HepG2 (cell line): ENCODE data around the gene CBLN3. TPM values are rescaled to one million over a fixed set of nuclear protein-coding genes. Genes with fewer than 3 reads are reported as not detected.

Source experiments
- AHR ChIP-seq: IDR thresholded peaks from 2 replicates; pipeline ENCODE4 v1.6.1; 2018; ENCODE audit warnings: missing genetic modification reagents, missing compliant biosample characterization
- ATF7-NPFF ChIP-seq: sonication (generic); formaldehyde crosslinking; IDR thresholded peaks from 2 replicates; pipeline ENCODE4 v1.8.1; 2023; ENCODE audit warnings: mild to moderate bottlenecking, low read depth, missing genetic modification reagents, moderate library complexity
- ATM ChIP-seq: fragments of 450-650 bp; IDR thresholded peaks from 2 replicates; pipeline ENCODE4 v1.7.1; 2017; ENCODE audit warnings: mild to moderate bottlenecking, borderline replicate concordance
- EED ChIP-seq: sonication (generic); formaldehyde crosslinking; IDR thresholded peaks from 2 replicates; pipeline ENCODE4 v1.5.0; 2020; ENCODE audit warnings: mild to moderate bottlenecking, missing genetic modification reagents
- HMG20A ChIP-seq: IDR thresholded peaks from 2 replicates; pipeline ENCODE4 v1.6.1; 2016; ENCODE audit warnings: borderline replicate concordance
- HOXA3 ChIP-seq: sonication (generic); formaldehyde crosslinking; IDR thresholded peaks from 2 replicates; pipeline ENCODE4 v1.5.0; 2020; ENCODE audit warnings: missing genetic modification reagents
- HOXA7 ChIP-seq: sonication (generic); formaldehyde crosslinking; IDR thresholded peaks from 2 replicates; pipeline ENCODE4 v1.8.1; 2022; ENCODE audit warnings: mild to moderate bottlenecking, missing genetic modification reagents, moderate library complexity
- IKZF1 ChIP-seq: fragments of 450-650 bp; IDR thresholded peaks from 2 replicates; pipeline ENCODE4 v1.7.1; 2016
- JDP2 ChIP-seq: sonication (generic); formaldehyde crosslinking; IDR thresholded peaks from 2 replicates; pipeline ENCODE4 v1.8.1; 2022; ENCODE audit warnings: missing genetic modification reagents, borderline replicate concordance
- KLF6 ChIP-seq: IDR thresholded peaks from 2 replicates; pipeline ENCODE4 v1.8.0; 2016; ENCODE audit warnings: missing biosample characterization, missing genetic modification reagents
- MAFG ChIP-seq: sonication (generic); formaldehyde crosslinking; IDR thresholded peaks from 2 replicates; pipeline ENCODE4 v1.5.1; 2020; ENCODE audit warnings: mild to moderate bottlenecking, missing genetic modification reagents
- MAZ ChIP-seq, 2 experiments: sonication (generic) in 1 of 2; formaldehyde crosslinking in 1 of 2; IDR thresholded peaks; 2 replicates each; pipeline versions ENCODE4 v1.5.0 to v1.6.1; 2012 to 2020; ENCODE audit warnings: low read depth in 2 of 2, mild to moderate bottlenecking in 2 of 2, borderline replicate concordance in 1 of 2, improper control_type of control experiment in 1 of 2, low read length in 1 of 2, missing genetic modification reagents in 1 of 2, moderate library complexity in 1 of 2
- MBNL3 ChIP-seq: fragments of 250-450 bp; sonication (Bioruptor Pico); conservative IDR thresholded peaks from 2 replicates; pipeline ENCODE4 v1.8.0; 2022; ENCODE audit warnings: mild to moderate bottlenecking, inconsistent platforms
- NFE2 ChIP-seq: sonication (generic); formaldehyde crosslinking; IDR thresholded peaks from 2 replicates; pipeline ENCODE4 v1.4.0; 2020; ENCODE audit warnings: missing genetic modification reagents
- ONECUT2 ChIP-seq: sonication (generic); formaldehyde crosslinking; IDR thresholded peaks from 2 replicates; pipeline ENCODE4 v1.4.0; 2020; ENCODE audit warnings: missing genetic modification reagents
- PAWR ChIP-seq: sonication (generic); formaldehyde crosslinking; IDR thresholded peaks from 2 replicates; pipeline ENCODE4 v1.4.0; 2020; ENCODE audit warnings: missing genetic modification reagents, mild to moderate bottlenecking, borderline replicate concordance
- SMC3 ChIP-seq: IDR thresholded peaks from 2 replicates; pipeline ENCODE4 v1.6.1; 2011; ENCODE audit warnings: low read length, improper control_type of control experiment
- U2AF1 ChIP-seq: fragments of 200-400 bp; formaldehyde crosslinking; optimal IDR thresholded peaks from 2 replicates; pipeline ENCODE3; 2017; ENCODE audit warnings: mild to moderate bottlenecking, low read depth, low read length
- ZC3H13 ChIP-seq: sonication (generic); formaldehyde crosslinking; IDR thresholded peaks from 2 replicates; pipeline ENCODE4 v1.8.1; 2023; ENCODE audit warnings: mild to moderate bottlenecking, missing genetic modification reagents, moderate library complexity
- ZNF124 ChIP-seq: sonication (generic); formaldehyde crosslinking; IDR thresholded peaks from 2 replicates; pipeline ENCODE4 v1.4.0; 2020; ENCODE audit warnings: missing genetic modification reagents
- ZNF235 ChIP-seq: sonication (generic); formaldehyde crosslinking; IDR thresholded peaks from 2 replicates; pipeline ENCODE4 v1.8.1; 2023; ENCODE audit warnings: mild to moderate bottlenecking, missing genetic modification reagents, borderline replicate concordance
- ZNF674 ChIP-seq: sonication (generic); formaldehyde crosslinking; IDR thresholded peaks from 2 replicates; pipeline ENCODE4 v1.5.0; 2020; ENCODE audit warnings: low read depth, mild to moderate bottlenecking, missing genetic modification reagents
- ZNF792 ChIP-seq: IDR thresholded peaks from 2 replicates; pipeline ENCODE4 v1.6.1; 2016
- ZNF841 ChIP-seq: sonication (generic); formaldehyde crosslinking; IDR thresholded peaks from 2 replicates; pipeline ENCODE4 v1.8.1; 2023; ENCODE audit warnings: missing genetic modification reagents, borderline replicate concordance
- ZSCAN25 ChIP-seq: sonication (generic); formaldehyde crosslinking; IDR thresholded peaks from 2 replicates; pipeline ENCODE4 v1.8.0; 2022; ENCODE audit warnings: mild to moderate bottlenecking, missing genetic modification reagents
- polyA plus RNA-seq, 8 experiments: library from polyadenylated mRNA; depleted of rRNA in 3 of 8; stranded (reverse) in 7 of 8; unstranded in 1 of 8; fragments of >200 nt; fragmentation: Illumina TruSeq in 4 of 8; extraction: Trizol in 4 of 8; gene quantifications; 2 replicates each; pipeline versions ENCODE4 v1.2.1 to v1.2.3, GENCODE V29; 2011 to 2016; ENCODE audit warnings: low read depth in 4 of 8, missing spikeins in 1 of 8, mixed read lengths in 1 of 8; ENCODE audit not compliant: insufficient read depth in 1 of 8
- total RNA-seq, 5 experiments: library from RNA; depleted of rRNA; stranded (reverse); fragments of >200 nt; fragmentation: Illumina TruSeq; extraction: Trizol; gene quantifications; 2 replicates each; pipeline ENCODE4 v1.2.3, GENCODE V29; 2016; ENCODE audit warnings: low read depth in 1 of 5
- TF ChIP-seq, protein P1 (sequence below): sonication (generic); formaldehyde crosslinking; IDR thresholded peaks from 2 replicates; pipeline ENCODE4 v1.5.1; 2020; ENCODE audit warnings: mild to moderate bottlenecking, missing genetic modification reagents, borderline replicate concordance
- TF ChIP-seq, protein P2 (sequence below): sonication (generic); formaldehyde crosslinking; IDR thresholded peaks from 2 replicates; pipeline ENCODE4 v1.5.1; 2020; ENCODE audit warnings: mild to moderate bottlenecking, moderate library complexity, missing genetic modification reagents
- TF ChIP-seq, protein P3 (sequence below): IDR thresholded peaks from 2 replicates; pipeline ENCODE4 v1.6.1; 2016; ENCODE audit warnings: control low read depth

Gene CBLN3
- total and polyA plus RNA-seq, 2 of the 13 experiments (the other 11 are each of a cell fraction or from before 2014, with no cell fraction given) = 0.66 to 0.98 TPM

DNA sequence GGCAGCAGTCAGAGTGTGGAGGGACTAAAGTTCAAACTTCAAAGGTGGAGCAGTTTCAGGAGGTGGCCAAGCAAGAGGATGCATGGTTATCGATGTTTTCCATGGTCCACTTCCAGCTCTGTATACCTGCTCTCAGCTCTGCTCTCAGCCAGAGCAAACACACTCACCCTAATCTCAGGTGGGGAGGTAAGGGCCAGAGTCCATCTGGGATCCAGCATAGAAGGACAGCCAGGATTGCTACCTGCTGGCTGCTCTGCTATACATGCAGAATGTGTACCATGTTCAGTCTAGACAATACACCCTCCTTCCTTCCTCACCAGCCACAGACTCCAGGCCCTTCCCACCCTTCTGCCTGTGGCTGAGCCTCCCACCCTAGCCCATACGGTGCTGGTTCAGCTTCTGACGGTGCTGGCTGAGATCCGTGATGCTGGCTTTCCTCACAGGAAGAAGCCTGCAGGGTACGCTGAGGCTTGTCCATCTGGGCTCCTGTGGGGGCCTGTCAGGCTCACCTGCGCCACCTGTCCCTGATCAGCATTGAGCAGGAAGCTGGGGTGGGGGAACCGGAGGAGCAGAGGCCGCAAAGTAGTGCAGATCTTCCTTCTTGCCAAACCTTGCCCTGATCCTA lies 2.4 kb downstream of the CBLN3 start (continued):
- TF ChIP-seq AHR (no peak; the same call in 1 of the 2 replicates), ZNF792 (peak; percentile 75; the same call in 1 of the 2 replicates), SMC3 (no peak), ATF7-NPFF (CRISPR knock-in tag) (no peak; the same call in 1 of the 2 replicates), NFE2 (no peak), HOXA3 (peak; percentile 78), ATM (no peak), MBNL3 (CRISPR knock-in tag) (no peak), HOXA7 (no peak), JDP2 (CRISPR knock-in tag) (no peak), ZNF235 (CRISPR knock-in tag) (no peak), IKZF1 (no peak), MAZ (IDR thresholded peaks at IDR 0.05; ENCODE audit: borderline replicate concordance, low read depth, low read length) (0 out of 2 replicates have a peak, but pooled peaks have one; percentile 24), MAZ (CRISPR knock-in tag; IDR thresholded peaks at IDR 0.05; ENCODE audit: low read depth) (peak; percentile 71; the same call in 1 of the 2 replicates), ONECUT2 (peak; percentile 90), EED (no peak; the same call in 1 of the 2 replicates), PAWR (CRISPR knock-in tag) (0 out of 2 replicates have a peak, but pooled peaks have one; percentile 31), HMG20A (CRISPR knock-in tag) (peak; percentile 48; the same call in 1 of the 2 replicates), ZC3H13 (CRISPR knock-in tag) (no peak), ZSCAN25 (no peak; the same call in none of the 2 replicates), KLF6 (no peak), ZNF841 (CRISPR knock-in tag) (no peak), U2AF1 (no peak), ZNF674 (no peak), ZNF124 (peak; percentile 60; the same call in 1 of the 2 replicates), MAFG (CRISPR knock-in tag) (no peak)
- TF ChIP-seq, protein P1, sequence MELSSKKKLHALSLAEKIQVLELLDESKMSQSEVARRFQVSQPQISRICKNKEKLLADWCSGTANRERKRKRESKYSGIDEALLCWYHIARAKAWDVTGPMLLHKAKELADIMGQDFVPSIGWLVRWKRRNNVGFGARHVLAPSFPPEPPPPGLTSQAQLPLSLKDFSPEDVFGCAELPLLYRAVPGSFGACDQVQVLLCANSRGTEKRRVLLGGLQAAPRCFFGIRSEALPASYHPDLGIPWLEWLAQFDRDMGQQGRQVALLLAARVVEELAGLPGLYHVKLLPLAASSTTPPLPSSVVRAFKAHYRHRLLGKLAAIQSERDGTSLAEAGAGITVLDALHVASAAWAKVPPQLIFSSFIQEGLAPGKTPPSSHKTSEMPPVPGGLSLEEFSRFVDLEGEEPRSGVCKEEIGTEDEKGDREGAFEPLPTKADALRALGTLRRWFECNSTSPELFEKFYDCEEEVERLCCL (CRISPR knock-in tag) = no peak; the same call in 1 of the 2 replicates
- TF ChIP-seq, protein P2, sequence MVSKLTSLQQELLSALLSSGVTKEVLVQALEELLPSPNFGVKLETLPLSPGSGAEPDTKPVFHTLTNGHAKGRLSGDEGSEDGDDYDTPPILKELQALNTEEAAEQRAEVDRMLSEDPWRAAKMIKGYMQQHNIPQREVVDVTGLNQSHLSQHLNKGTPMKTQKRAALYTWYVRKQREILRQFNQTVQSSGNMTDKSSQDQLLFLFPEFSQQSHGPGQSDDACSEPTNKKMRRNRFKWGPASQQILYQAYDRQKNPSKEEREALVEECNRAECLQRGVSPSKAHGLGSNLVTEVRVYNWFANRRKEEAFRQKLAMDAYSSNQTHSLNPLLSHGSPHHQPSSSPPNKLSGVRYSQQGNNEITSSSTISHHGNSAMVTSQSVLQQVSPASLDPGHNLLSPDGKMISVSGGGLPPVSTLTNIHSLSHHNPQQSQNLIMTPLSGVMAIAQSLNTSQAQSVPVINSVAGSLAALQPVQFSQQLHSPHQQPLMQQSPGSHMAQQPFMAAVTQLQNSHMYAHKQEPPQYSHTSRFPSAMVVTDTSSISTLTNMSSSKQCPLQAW (CRISPR knock-in tag) = no peak
- TF ChIP-seq, protein P3, sequence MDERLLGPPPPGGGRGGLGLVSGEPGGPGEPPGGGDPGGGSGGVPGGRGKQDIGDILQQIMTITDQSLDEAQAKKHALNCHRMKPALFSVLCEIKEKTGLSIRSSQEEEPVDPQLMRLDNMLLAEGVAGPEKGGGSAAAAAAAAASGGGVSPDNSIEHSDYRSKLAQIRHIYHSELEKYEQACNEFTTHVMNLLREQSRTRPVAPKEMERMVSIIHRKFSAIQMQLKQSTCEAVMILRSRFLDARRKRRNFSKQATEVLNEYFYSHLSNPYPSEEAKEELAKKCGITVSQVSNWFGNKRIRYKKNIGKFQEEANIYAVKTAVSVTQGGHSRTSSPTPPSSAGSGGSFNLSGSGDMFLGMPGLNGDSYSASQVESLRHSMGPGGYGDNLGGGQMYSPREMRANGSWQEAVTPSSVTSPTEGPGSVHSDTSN = no peak
